Natural killer cell (primary cell): ENCODE measurements around the gene ATF6. TPM values are rescaled to one million over a fixed set of nuclear protein-coding genes. Genes with fewer than 3 reads are reported as not detected.

ENCODE experiments used
- ATAC-seq, 3 donors: fragments of 150-1000 bp in 2 of 3; fragments of 200-7000 bp in 1 of 3; cut with Tn5 transposase; 1 replicate in 1 of 3; 2 replicates in 2 of 3; pipeline ENCODE4 v1.10.0; 2021; ENCODE audit warnings: mild to moderate bottlenecking in 2 of 3, moderate library complexity in 2 of 3
- DNase-seq, 2 donors: peaks; one replicate each; pipeline versions ENCODE4 v3.0.0 to v3.0.0-alpha.2; 2013 to 2021; ENCODE audit warnings: mixed read lengths in 1 of 2
- H3K27ac ChIP-seq: one replicate; pipeline ENCODE4 v1.5.1; 2013; ENCODE audit warnings: mild to moderate bottlenecking, low read length
- H3K27me3 ChIP-seq: one replicate; pipeline ENCODE4 v1.6.1; 2013; ENCODE audit warnings: low read length; ENCODE audit not compliant: control insufficient read depth, insufficient read depth
- H3K36me3 ChIP-seq: one replicate; pipeline ENCODE4 v1.6.1; 2013; ENCODE audit warnings: low read length; ENCODE audit not compliant: control insufficient read depth, insufficient read depth
- H3K4me1 ChIP-seq: one replicate; pipeline ENCODE4 v1.6.1; 2013; ENCODE audit warnings: low read length; ENCODE audit not compliant: control insufficient read depth, insufficient read depth
- H3K4me3 ChIP-seq: one replicate; pipeline ENCODE4 v1.5.1; 2013; ENCODE audit warnings: low read length
- H3K9me3 ChIP-seq: one replicate; pipeline ENCODE4 v1.6.1; 2013; ENCODE audit warnings: low read length; ENCODE audit not compliant: control insufficient read depth, insufficient read depth
- H3K27ac Mint-ChIP-seq, 2 donors: one replicate each; pipeline ENCODE4 v1.8.0; 2022; ENCODE audit warnings: mild to moderate bottlenecking in 2 of 2, mixed read lengths in 2 of 2, moderate library complexity in 1 of 2
- H3K27me3 Mint-ChIP-seq, 2 donors: one replicate each; pipeline ENCODE4 v1.8.0; 2022; ENCODE audit warnings: low read depth in 2 of 2, mixed read lengths in 2 of 2
- H3K36me3 Mint-ChIP-seq: one replicate; pipeline ENCODE4 v1.8.0; 2022; ENCODE audit warnings: mixed read lengths
- H3K4me1 Mint-ChIP-seq, 2 donors: one replicate each; pipeline ENCODE4 v1.8.0; 2022; ENCODE audit warnings: mixed read lengths in 2 of 2
- H3K4me3 Mint-ChIP-seq: one replicate; pipeline ENCODE4 v1.8.0; 2022; ENCODE audit warnings: mild to moderate bottlenecking, moderate library complexity, mixed read lengths
- H3K9me3 Mint-ChIP-seq, 2 donors: one replicate each; pipeline ENCODE4 v1.8.0; 2022; ENCODE audit warnings: mixed read lengths in 2 of 2
- CTCF ChIP-seq: fragments of 200-600 bp; IDR thresholded peaks from one replicate; pipeline ENCODE4 v1.8.0; 2022; ENCODE audit warnings: antibody characterized with exemption
- WGBS: methylation state at CpG from one replicate; pipeline ENCODE4 v1.1.7; 2013; ENCODE audit warnings: missing lambda C conversion rate; ENCODE audit not compliant: insufficient coverage; 5-methylcytosine and 5-hydroxymethylcytosine counted together
- intact Hi-C: fragments of 100-400 bp; cut with micrococcal nuclease; formaldehyde crosslinking; loops from one replicate; pipeline ENCODE4 v1.14.2; 2022
- total RNA-seq, 4 donors: library from RNA; stranded (reverse); fragments of 120-200 nt in 1 of 4; gene quantifications; one replicate each; pipeline versions ENCODE4 v1.2.3 to v1.2.4, GENCODE V29; 2013 to 2022

The ATF6 gene
- total RNA-seq, 3 donors from 2014 or later (not counting 1 experiment from before 2014, with no cell fraction given), result 16.8 to 25.0 (median 21.8) TPM

- Mint-ChIP-seq H3K27me3 (no peaks in the 10 kb centered on the region), H3K4me1 (no peaks in the 10 kb centered on the region), H3K4me3 (no peak overlapping the region), H3K27ac (no peak overlapping the region), H3K36me3 (no peaks in the 10 kb centered on the region), H3K9me3 (no peaks in the 10 kb centered on the region)
- Histone ChIP-seq H3K36me3 (no peaks in the 10 kb centered on the region), H3K27me3 (no peaks in the 10 kb centered on the region), H3K9me3 (no peaks in the 10 kb centered on the region), H3K4me1 (no peaks in the 10 kb centered on the region), H3K4me3 (no peak overlapping the region), H3K27ac (no peak overlapping the region)
- ATAC-seq (no peak), DNase-seq (no peak)
- TF ChIP-seq CTCF, result no peak
- 91% methylated on average over 31 of the region's 31 CpGs for WGBS
- intact Hi-C loops, result no loop called here
These were observed 212.1 kb downstream of the ATF6 start for GRCh38 chr1:161978011-161978790.

GRCh38 chr1:161981126-161981525 lies 215.0 kb downstream of the ATF6 start:
- Histone ChIP-seq H3K27me3 (no peaks in the 10 kb centered on the region), H3K27ac (no peak overlapping the region), H3K4me3 (no peak overlapping the region), H3K4me1 (no peaks in the 10 kb centered on the region), H3K9me3 (no peaks in the 10 kb centered on the region), H3K36me3 (no peaks in the 10 kb centered on the region)
- no peaks in the 10 kb centered on the region for H3K9me3 Mint-ChIP-seq
- DNase-seq (no peak), ATAC-seq (no peak)
- no peaks in the 10 kb centered on the region for H3K4me1 Mint-ChIP-seq
- no peak for TF ChIP-seq CTCF
- no peaks in the 10 kb centered on the region for H3K27me3 Mint-ChIP-seq
- no peak overlapping the region for H3K27ac Mint-ChIP-seq
- H3K36me3 Mint-ChIP-seq, result no peaks in the 10 kb centered on the region
- H3K4me3 Mint-ChIP-seq, result no peak overlapping the region
- WGBS, result 44% methylated on average over 8 of the region's 8 CpGs
- intact Hi-C loops, result no loop called here

- no peak for TF ChIP-seq CTCF
- WGBS, result 83% methylated on average over 11 of the region's 11 CpGs
- DNase-seq, result no peak
- Histone ChIP-seq H3K36me3 (no peaks in the 10 kb centered on the region), H3K27me3 (no peaks in the 10 kb centered on the region), H3K4me3 (no peak overlapping the region), H3K27ac (no peak overlapping the region), H3K4me1 (no peaks in the 10 kb centered on the region), H3K9me3 (no peaks in the 10 kb centered on the region)
- no peak for ATAC-seq
- Mint-ChIP-seq H3K4me3 (no peak overlapping the region), H3K9me3 (no peaks in the 10 kb centered on the region), H3K36me3 (no peaks in the 10 kb centered on the region), H3K4me1 (no peaks in the 10 kb centered on the region), H3K27ac (no peak overlapping the region), H3K27me3 (no peaks in the 10 kb centered on the region)
- intact Hi-C loops, result no loop called here
These were observed 215.8 kb downstream of the ATF6 start for GRCh38 chr1:161981735-161982506.
